Gastroesophageal sphincter (tissue), 4 donors: ENCODE data around the gene WTIP. TPM values are rescaled to one million over a fixed set of nuclear protein-coding genes. Genes with fewer than 3 reads are reported as not detected.
"Not testable (repeated sequence)": the region's sequence is repeated elsewhere in the genome, so short reads cannot be mapped to it uniquely, and the experiment has no call there.

Experiments used
- ATAC-seq: fragments of 150-250 bp; one replicate; pipeline ENCODE4 v1.9.1; 2016; ENCODE audit warnings: mild to moderate bottlenecking, moderate library complexity
- H3K27ac ChIP-seq, 4 donors: fragments of 200-600 bp; sonication (generic) in 3 of 4; 1 replicate in 3 of 4; 2 replicates in 1 of 4; pipeline ENCODE4 v1.5.1; 2016 to 2019
- H3K27me3 ChIP-seq: fragments of 200-600 bp; sonication (generic); one replicate; pipeline ENCODE4 v1.5.1; 2019
- H3K36me3 ChIP-seq, 2 donors: fragments of 200-600 bp; sonication (generic); one replicate each; pipeline ENCODE4 v1.5.1; 2019; ENCODE audit warnings: control low read depth in 1 of 2
- H3K4me1 ChIP-seq, 3 donors: fragments of 200-600 bp; sonication (generic); 1 replicate in 2 of 3; 2 replicates in 1 of 3; pipeline ENCODE4 v1.5.1; 2016 to 2019; ENCODE audit warnings: control low read depth in 2 of 3
- H3K4me3 ChIP-seq, 2 donors: fragments of 200-600 bp; sonication (generic); one replicate each; pipeline ENCODE4 v1.5.1; 2019; ENCODE audit warnings: mild to moderate bottlenecking in 1 of 2, moderate library complexity in 1 of 2
- H3K9me3 ChIP-seq, 3 donors: fragments of 200-600 bp; sonication (generic); one replicate each; pipeline ENCODE4 v1.5.1; 2017 to 2019; ENCODE audit warnings: control low read depth in 2 of 3
- CTCF ChIP-seq, 4 experiments: fragments of 200-600 bp in 2 of 4; fragments of 450-650 bp in 2 of 4; sonication (generic) in 1 of 4; IDR thresholded peaks; one replicate each; pipeline ENCODE4 v1.5.1; 2017 to 2019; ENCODE audit warnings: antibody characterized with exemption in 4 of 4, mild to moderate bottlenecking in 2 of 4, moderate library complexity in 2 of 4
- EP300 ChIP-seq: sonication (generic); formaldehyde crosslinking; IDR thresholded peaks from one replicate; pipeline ENCODE4 v1.6.1; 2017; ENCODE audit warnings: antibody characterized with exemption, mild to moderate bottlenecking
- POLR2A ChIP-seq, 2 donors: fragments of 450-650 bp; IDR thresholded peaks; one replicate each; pipeline ENCODE4 v1.6.1; 2017; ENCODE audit warnings: antibody characterized with exemption in 2 of 2, mild to moderate bottlenecking in 2 of 2, moderate library complexity in 1 of 2
- POLR2AphosphoS5 ChIP-seq: sonication (generic); formaldehyde crosslinking; IDR thresholded peaks from one replicate; pipeline ENCODE4 v1.6.1; 2017; ENCODE audit warnings: antibody characterized with exemption
- WGBS, 2 donors: methylation state at CpG; one replicate each; pipeline ENCODE4 v1.1.5; 2018; ENCODE audit warnings: low coverage in 1 of 2; 5-methylcytosine and 5-hydroxymethylcytosine counted together
- total RNA-seq, 4 donors: library from RNA; depleted of rRNA; stranded (reverse); fragments of >200 nt; gene quantifications; one replicate each; pipeline ENCODE4 v1.1.0, GENCODE V29; 2016

The WTIP gene
- total RNA-seq, 4 donors from 2014 or later = 18.8 to 59.6 (median 43.6) TPM

- no peak overlapping the region for H3K4me3 ChIP-seq
- H3K27ac ChIP-seq = no peak overlapping the region
- peaks cover 0 to 6% of the 10 kb centered on the region in 2 donors for H3K36me3 ChIP-seq
- no peaks in the 10 kb centered on the region for H3K27me3 ChIP-seq
- no peak for ATAC-seq
- TF ChIP-seq EP300 = no peak
- no peak for TF ChIP-seq POLR2AphosphoS5
- no peak for TF ChIP-seq CTCF (IDR thresholded peaks at IDR 0.05)
- TF ChIP-seq POLR2A (IDR thresholded peaks at IDR 0.05) = no peak
- WGBS, 2 donors = 87% methylated on average over 2 of the region's 9 CpGs; no CpG with 5 or more reads in 1 of the 2 donors
- peaks cover 0 to 27% (median 7%) of the 10 kb centered on the region in 3 donors for H3K4me1 ChIP-seq
- H3K9me3 ChIP-seq = no peaks in the 10 kb centered on the region
Measured at GRCh38 chr19:34504809-34505291, 23.3 kb downstream of the WTIP start.

GRCh38 chr19:34505321-34506025 is 23.9 kb downstream of the WTIP start:
- ATAC-seq = no peak
- Histone ChIP-seq H3K4me1 (peaks cover 0 to 27% (median 7%) of the 10 kb centered on the region in 3 donors), H3K27ac (no peak overlapping the region), H3K9me3 (no peaks in the 10 kb centered on the region), H3K4me3 (no peak overlapping the region), H3K27me3 (no peaks in the 10 kb centered on the region), H3K36me3 (peaks cover 0 to under 1% of the 10 kb centered on the region in 2 donors)
- 20 to 70% methylated on average over 1 to 2 of the region's 14 CpGs for WGBS, 2 donors
- TF ChIP-seq POLR2AphosphoS5 (no peak), EP300 (no peak), CTCF (IDR thresholded peaks at IDR 0.05) (no peak), POLR2A (IDR thresholded peaks at IDR 0.05) (no peak)

- Histone ChIP-seq H3K27me3 (no peaks in the 10 kb centered on the region), H3K4me3 (no peak overlapping the region), H3K9me3 (no peaks in the 10 kb centered on the region), H3K27ac (no peak overlapping the region), H3K4me1 (peaks cover 0 to 25% (median 7%) of the 10 kb centered on the region in 3 donors), H3K36me3 (no peaks in the 10 kb centered on the region)
- 51 to 56% methylated on average over 1 to 3 of the region's 8 CpGs for WGBS, 2 donors
- ATAC-seq = no peak
- TF ChIP-seq POLR2AphosphoS5 (no peak), CTCF (IDR thresholded peaks at IDR 0.05) (no peak), EP300 (no peak), POLR2A (IDR thresholded peaks at IDR 0.05) (no peak)
Measured at GRCh38 chr19:34506026-34506370, 24.4 kb downstream of the WTIP start.

GRCh38 chr19:34507414-34508067 is 26.0 kb downstream of the WTIP start:
- Histone ChIP-seq H3K27me3 (no peaks in the 10 kb centered on the region), H3K36me3 (no peaks in the 10 kb centered on the region), H3K9me3 (no peaks in the 10 kb centered on the region), H3K4me3 (no peak overlapping the region), H3K4me1 (peaks cover 0 to 15% (median 7%) of the 10 kb centered on the region in 3 donors), H3K27ac (no peak overlapping the region)
- no peak for TF ChIP-seq EP300
- TF ChIP-seq POLR2AphosphoS5 = no peak
- TF ChIP-seq POLR2A (IDR thresholded peaks at IDR 0.05) = no peak
- no peak for TF ChIP-seq CTCF (IDR thresholded peaks at IDR 0.05)
- ATAC-seq = no peak
- 69 to 79% methylated on average over 4 of the region's 4 CpGs for WGBS, 2 donors

GRCh38 chr19:34508540-34508939 is 27.0 kb downstream of the WTIP start:
- ATAC-seq = no peak

GRCh38 chr19:34510904-34511303 is 29.3 kb downstream of the WTIP start:
- H3K4me3 ChIP-seq, H3K27me3 ChIP-seq, ATAC-seq, H3K27ac ChIP-seq, H3K36me3 ChIP-seq, H3K4me1 ChIP-seq, H3K9me3 ChIP-seq: not testable (repeated sequence)
- 59 to 68% methylated on average over 3 to 4 of the region's 5 CpGs for WGBS, 2 donors

More at GRCh38 chr19:34508540-34508939, 27.0 kb downstream of the WTIP start:
- Histone ChIP-seq H3K27ac (no peak overlapping the region), H3K4me1 (peaks cover 0 to 5% (median 2%) of the 10 kb centered on the region in 3 donors), H3K9me3 (no peaks in the 10 kb centered on the region), H3K27me3 (no peaks in the 10 kb centered on the region), H3K4me3 (no peak overlapping the region), H3K36me3 (no peaks in the 10 kb centered on the region)
- 39 to 47% methylated on average over 5 to 8 of the region's 9 CpGs for WGBS, 2 donors
- TF ChIP-seq POLR2AphosphoS5 (no peak), EP300 (no peak), POLR2A (IDR thresholded peaks at IDR 0.05) (no peak)
